RWPE2 (cell line): ENCODE measurements around the gene SRSF8.
A peak's percentile ranks its signal among the peaks of the same experiment; 100 is the strongest.

Experiments
- ATAC-seq: fragments of 200-7000 bp; cut with Tn5 transposase; 3 replicates; pipeline ENCODE4 v1.9.1; 2021; ENCODE audit warnings: low read depth
- DNase-seq: peaks from one replicate; pipeline ENCODE4 v3.0.0-alpha.2; 2020; ENCODE audit warnings: low spot score
- H3K27ac ChIP-seq: fragments of 450-650 bp; 2 replicates; pipeline ENCODE4 v1.5.1; 2017; ENCODE audit warnings: mild to moderate bottlenecking; ENCODE audit not compliant: poor library complexity, severe bottlenecking
- H3K27me3 ChIP-seq: fragments of 250-450 bp; sonication (Bioruptor Pico); 2 replicates; pipeline ENCODE4 v1.5.1; 2021; ENCODE audit warnings: mild to moderate bottlenecking, moderate library complexity; ENCODE audit not compliant: insufficient read depth, poor library complexity, severe bottlenecking
- H3K36me3 ChIP-seq: fragments of 250-450 bp; sonication (Bioruptor Pico); 2 replicates; pipeline ENCODE4 v1.5.1; 2020; ENCODE audit warnings: low read depth, mild to moderate bottlenecking, moderate library complexity
- H3K4me1 ChIP-seq: fragments of 250-450 bp; sonication (Bioruptor Pico); 2 replicates; pipeline ENCODE4 v1.5.1; 2021; ENCODE audit warnings: mild to moderate bottlenecking, moderate library complexity; ENCODE audit not compliant: insufficient read depth, poor library complexity, severe bottlenecking
- H3K4me3 ChIP-seq: fragments of 250-450 bp; sonication (Bioruptor Pico); 2 replicates; pipeline ENCODE4 v1.5.1; 2021; ENCODE audit warnings: mild to moderate bottlenecking, moderate library complexity; ENCODE audit not compliant: severe bottlenecking
- H3K9me3 ChIP-seq: fragments of 250-450 bp; sonication (Bioruptor Pico); 2 replicates; pipeline ENCODE4 v1.5.1; 2021; ENCODE audit warnings: mild to moderate bottlenecking, moderate library complexity; ENCODE audit not compliant: severe bottlenecking
- TF ChIP-seq, protein P1 (sequence below): fragments of 450-650 bp; IDR thresholded peaks from one replicate; pipeline ENCODE4 v1.5.1; 2017; ENCODE audit warnings: mild to moderate bottlenecking, moderate library complexity; ENCODE audit not compliant: poor library complexity, severe bottlenecking

Gene SRSF8

DNA sequence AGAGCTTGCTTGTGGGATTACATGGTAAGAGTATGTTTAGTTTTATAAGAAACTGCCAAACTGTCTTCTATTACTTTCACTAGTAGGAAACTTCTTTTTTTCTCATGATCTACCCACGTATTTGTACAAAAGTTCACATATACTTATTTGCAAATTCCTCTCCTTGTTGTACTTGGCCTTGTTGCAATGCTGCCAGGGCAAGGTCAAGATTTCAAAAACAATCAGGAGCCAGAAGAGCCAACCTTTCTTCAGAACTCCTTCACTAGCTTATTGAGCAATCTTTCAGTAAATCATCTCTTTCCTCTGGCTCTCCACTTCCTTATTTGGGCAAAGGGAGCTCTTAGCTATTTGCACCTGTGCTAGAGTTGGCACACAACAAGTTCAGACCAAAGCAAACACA is 9.7 kb downstream of the SRSF8 start:
- Histone ChIP-seq H3K27ac (peak overlapping the region; percentile 38), H3K36me3 (no peaks in the 10 kb centered on the region; the same call in 1 of the 2 replicates), H3K4me3 (no peak overlapping the region), H3K9me3 (no peaks in the 10 kb centered on the region), H3K4me1 (peaks cover 17% of the 10 kb centered on the region), H3K27me3 (no peaks in the 10 kb centered on the region)
- TF ChIP-seq, protein P1, sequence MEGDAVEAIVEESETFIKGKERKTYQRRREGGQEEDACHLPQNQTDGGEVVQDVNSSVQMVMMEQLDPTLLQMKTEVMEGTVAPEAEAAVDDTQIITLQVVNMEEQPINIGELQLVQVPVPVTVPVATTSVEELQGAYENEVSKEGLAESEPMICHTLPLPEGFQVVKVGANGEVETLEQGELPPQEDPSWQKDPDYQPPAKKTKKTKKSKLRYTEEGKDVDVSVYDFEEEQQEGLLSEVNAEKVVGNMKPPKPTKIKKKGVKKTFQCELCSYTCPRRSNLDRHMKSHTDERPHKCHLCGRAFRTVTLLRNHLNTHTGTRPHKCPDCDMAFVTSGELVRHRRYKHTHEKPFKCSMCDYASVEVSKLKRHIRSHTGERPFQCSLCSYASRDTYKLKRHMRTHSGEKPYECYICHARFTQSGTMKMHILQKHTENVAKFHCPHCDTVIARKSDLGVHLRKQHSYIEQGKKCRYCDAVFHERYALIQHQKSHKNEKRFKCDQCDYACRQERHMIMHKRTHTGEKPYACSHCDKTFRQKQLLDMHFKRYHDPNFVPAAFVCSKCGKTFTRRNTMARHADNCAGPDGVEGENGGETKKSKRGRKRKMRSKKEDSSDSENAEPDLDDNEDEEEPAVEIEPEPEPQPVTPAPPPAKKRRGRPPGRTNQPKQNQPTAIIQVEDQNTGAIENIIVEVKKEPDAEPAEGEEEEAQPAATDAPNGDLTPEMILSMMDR, result no peak
- peak; percentile 79 for ATAC-seq
- DNase-seq, result no peak

DNA sequence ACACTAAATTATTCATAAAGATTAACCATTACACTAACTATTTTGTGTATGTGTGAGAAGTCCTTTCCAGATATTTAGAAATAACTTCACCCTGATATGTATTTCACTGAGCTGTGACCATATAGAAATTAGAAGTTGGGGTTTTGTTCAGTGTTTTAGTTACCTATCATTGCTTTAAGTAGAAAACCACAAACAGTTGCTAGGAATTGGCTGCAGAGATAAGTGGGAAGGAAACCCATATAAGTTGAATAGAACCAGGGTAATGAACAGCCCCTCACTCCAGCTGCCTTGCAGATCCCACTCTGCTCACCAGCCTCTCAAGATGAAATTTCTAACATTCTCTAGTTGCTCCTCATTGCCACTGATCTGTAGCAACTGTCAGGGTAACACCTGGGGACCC is 10.3 kb downstream of the SRSF8 start:
- peaks cover 18% of the 10 kb centered on the region for H3K4me1 ChIP-seq
- DNase-seq, result no peak
- TF ChIP-seq, protein P1, result no peak
- no peak overlapping the region for H3K27ac ChIP-seq
- ATAC-seq, result no peak
- no peaks in the 10 kb centered on the region for H3K36me3 ChIP-seq
- H3K4me3 ChIP-seq, result no peak overlapping the region
- no peaks in the 10 kb centered on the region for H3K9me3 ChIP-seq
- H3K27me3 ChIP-seq, result no peaks in the 10 kb centered on the region

DNA sequence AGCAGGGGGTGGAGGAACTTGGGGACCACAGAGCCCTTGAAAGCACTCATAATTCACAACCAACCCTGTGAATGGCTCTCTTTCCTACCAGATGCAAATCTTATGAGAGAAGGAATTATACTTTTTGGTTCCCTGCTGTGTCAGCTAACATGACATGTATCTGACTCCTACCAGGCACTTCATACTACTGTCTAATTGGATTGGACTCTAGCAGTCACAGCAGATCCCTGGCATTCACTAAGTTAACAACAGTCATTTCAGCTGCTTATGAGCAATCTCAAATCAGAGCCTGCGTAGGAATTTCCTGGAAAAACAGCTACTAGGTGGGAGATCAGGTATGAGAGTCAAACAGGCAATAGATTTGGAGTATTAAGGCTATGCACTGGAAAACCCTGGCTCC is 11.8 kb downstream of the SRSF8 start:
- TF ChIP-seq, protein P1, result no peak
- Histone ChIP-seq H3K36me3 (no peaks in the 10 kb centered on the region), H3K9me3 (no peaks in the 10 kb centered on the region), H3K4me1 (peaks cover 18% of the 10 kb centered on the region), H3K4me3 (no peak overlapping the region), H3K27me3 (no peaks in the 10 kb centered on the region), H3K27ac (no peak overlapping the region)
- ATAC-seq (peak; percentile 37; the same call in 2 of the 3 replicates), DNase-seq (no peak)

DNA sequence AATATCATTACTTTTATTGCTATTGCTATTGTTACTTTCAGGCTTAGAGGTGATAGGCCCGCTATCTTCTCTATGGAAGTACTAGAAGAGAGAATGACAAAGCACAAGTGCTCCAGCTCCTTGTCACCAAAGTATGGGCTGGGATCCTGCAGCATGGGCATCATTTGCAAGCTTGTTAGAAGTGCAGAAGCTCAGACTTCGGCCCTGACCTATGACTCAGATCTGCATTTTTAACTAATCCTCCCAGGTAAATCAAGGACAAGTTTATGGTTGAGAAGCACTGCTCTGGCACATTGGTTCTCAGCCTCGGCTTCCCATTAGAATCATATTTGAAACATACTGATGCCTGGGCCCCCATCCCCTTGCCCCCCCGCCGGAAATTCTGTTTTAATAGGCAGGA is 14.3 kb downstream of the SRSF8 start:
- Histone ChIP-seq H3K27me3 (no peaks in the 10 kb centered on the region), H3K27ac (no peak overlapping the region), H3K36me3 (no peaks in the 10 kb centered on the region), H3K9me3 (no peaks in the 10 kb centered on the region), H3K4me1 (peaks cover 23% of the 10 kb centered on the region), H3K4me3 (no peak overlapping the region)
- TF ChIP-seq, protein P1, result no peak
- DNase-seq (no peak), ATAC-seq (no peak)

DNA sequence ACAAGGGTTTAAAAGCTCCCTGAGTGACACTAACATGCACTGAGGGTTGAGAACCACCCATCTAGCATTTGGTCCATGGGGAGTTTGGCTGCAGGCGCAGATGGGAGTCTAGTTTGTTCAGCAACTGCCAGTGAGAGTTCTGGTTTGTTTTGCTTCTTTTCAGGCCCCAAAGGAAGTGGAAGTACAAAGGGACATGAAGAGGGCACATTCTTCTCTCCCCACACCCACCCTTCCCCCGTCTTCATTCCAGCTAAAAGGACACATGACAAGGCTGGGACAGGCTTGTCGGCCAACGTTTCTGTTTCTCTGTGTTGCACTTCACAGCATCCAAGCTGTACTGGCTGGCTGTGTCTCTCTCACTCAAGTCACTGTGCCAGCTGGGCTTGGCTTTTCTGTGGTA is 14.7 kb downstream of the SRSF8 start:
- DNase-seq (no peak), ATAC-seq (no peak)
- TF ChIP-seq, protein P1, result no peak
- Histone ChIP-seq H3K4me3 (no peak overlapping the region), H3K4me1 (peaks cover 19% of the 10 kb centered on the region), H3K36me3 (no peaks in the 10 kb centered on the region), H3K27ac (no peak overlapping the region), H3K9me3 (no peaks in the 10 kb centered on the region), H3K27me3 (no peaks in the 10 kb centered on the region)
